ENCODE data around the gene PUS7. TPM values are rescaled to one million over a fixed set of nuclear protein-coding genes. Genes with fewer than 3 reads are reported as not detected.

The PUS7 gene
- total and polyA plus RNA-seq, 2 of the 8 experiments (the other 6 are each of a cell fraction or from before 2014, with no cell fraction given) = 18.9 to 65.2 TPM

- Histone ChIP-seq H3K27ac (ENCODE audit: low read depth, low read length) (no peak overlapping the region), H3K9ac (replicated peaks in 1 of 4; ENCODE audit: extremely low read depth in 1 of 4, low read depth in 3 of 4, low read length in 3 of 4) (no peak overlapping the region), H3K9me3 (ENCODE audit: insufficient read depth in 2 of 2, low read depth in 1 of 2, low read length in 1 of 2) (no peaks in the 10 kb centered on the region), H3K79me2 (ENCODE audit: control insufficient read depth in 1 of 2, insufficient read depth in 2 of 2, low read length in 2 of 2) (no peaks in the 10 kb centered on the region), H2AK5ac (ENCODE audit: low read depth, low read length) (no peak overlapping the region), H3K27me3 (replicated peaks in 1 of 4; ENCODE audit: control insufficient read depth in 3 of 4, extremely low read depth in 1 of 4, insufficient read depth in 3 of 4, low read length in 3 of 4) (no peaks in the 10 kb centered on the region), H3K4me1 (replicated peaks in 1 of 4; ENCODE audit: control insufficient read depth in 3 of 4, insufficient read depth in 4 of 4, low read length in 3 of 4) (no peaks in the 10 kb centered on the region), H3K4me2 (ENCODE audit: insufficient read depth in 1 of 2, low read depth in 2 of 2, low read length in 2 of 2) (no peak overlapping the region), H3K23ac (ENCODE audit: insufficient read length) (no peak overlapping the region), H4K20me1 (replicated peaks in 1 of 2; ENCODE audit: control insufficient read depth in 1 of 2, insufficient read depth in 2 of 2, low read length in 2 of 2) (no peaks in the 10 kb centered on the region), H3K14ac (ENCODE audit: insufficient read length) (no peak overlapping the region), H2BK15ac (ENCODE audit: low read length) (no peak overlapping the region), H3K79me1 (ENCODE audit: low read depth, low read length) (no peaks in the 10 kb centered on the region), H3K23me2 (ENCODE audit: low read depth, low read length) (no peaks in the 10 kb centered on the region), H2BK20ac (ENCODE audit: low read length) (0 out of 2 replicates have a peak overlapping the region, but pooled peaks have one; percentile 66), H3K36me3 (ENCODE audit: control insufficient read depth in 2 of 4, insufficient read depth in 4 of 4, low read length in 3 of 4) (no peaks in the 10 kb centered on the region), H3K18ac (ENCODE audit: extremely low read depth, low read length) (no peak overlapping the region), H3K4ac (replicated peaks; ENCODE audit: insufficient read length, low read depth, low read length) (no peak overlapping the region), H3K56ac (replicated peaks; ENCODE audit: insufficient read length, low read depth, low read length) (no peak overlapping the region), H2BK5ac (ENCODE audit: low read depth, low read length) (no peak overlapping the region), H4K91ac (replicated peaks; ENCODE audit: insufficient read length, low read length) (no peak overlapping the region), H2AFZ (ENCODE audit: low read length) (peak overlapping the region; percentile 55), H4K5ac (ENCODE audit: insufficient read length, low read depth, low read length) (no peak overlapping the region), H2BK12ac (ENCODE audit: low read depth, low read length) (no peak overlapping the region), H3K4me3 (ENCODE audit: extremely low read depth in 1 of 4, insufficient read depth in 2 of 4, low read depth in 3 of 4, low read length in 4 of 4) (no peak overlapping the region), H4K8ac (ENCODE audit: extremely low read depth, insufficient read depth, low read length) (no peak overlapping the region), H2BK120ac (replicated peaks; ENCODE audit: low read depth, low read length) (no peak overlapping the region)
- CTCF ChIA-PET (ENCODE audit: partially characterized antibody) = interaction anchor here (0.6 to 1.0 kb wide), 7 partner anchors 11 to 556 kb away, joined by 3 to 5 read pairs (median 3); no protein-coding TSS in a partner anchor
- WGBS, 2 experiments (ENCODE audit: extremely low coverage in 1 of 2, insufficient coverage in 1 of 2, insufficient read length in 1 of 2, insufficient replicate concordance in 2 of 2, low coverage in 1 of 2, low lambda C conversion rate in 2 of 2, missing lambda C conversion rate in 1 of 2) = 89% methylated on average over 9 of the region's 9 CpGs; no CpG with 5 or more reads in 1 of the 2 experiments
- DNase-seq (ENCODE audit: low read depth in 1 of 2, low spot score in 2 of 2) = no peak
- TF ChIP-seq TAF1 (IDR thresholded peaks at IDR 0.05; ENCODE audit: low read depth, low read length) (no peak), BRCA1 (IDR thresholded peaks at IDR 0.05; ENCODE audit: low read depth, low read length) (no peak), KDM5A (IDR thresholded peaks at IDR 0.05; ENCODE audit: low read length) (no peak), RAD21 (IDR thresholded peaks at IDR 0.05 in 1 of 2, conservative IDR thresholded peaks at IDR 0.05 in 1 of 2; ENCODE audit: low read depth in 2 of 2, low read length in 2 of 2) (0 out of 4 replicates have a peak, but pooled peaks of 1 of the 2 experiments have one; percentile 6)
- FAIRE-seq = no peak
- POLR2A ChIA-PET (ENCODE audit: partially characterized antibody) = interaction anchor here (0.6 to 1.7 kb wide), 4 partner anchors 9 to 38 kb away, joined by 3 to 6 read pairs (median 4); no protein-coding TSS in a partner anchor
These were observed 82.7 kb downstream of the PUS7 start for GRCh38 chr7:105439174-105439893.
